ENCODE results near the gene RNF149.

GRCh38 chr2:101274142-101274541, 34.4 kb downstream of the RNF149 start:
- TF ChIP-seq, protein P1, sequence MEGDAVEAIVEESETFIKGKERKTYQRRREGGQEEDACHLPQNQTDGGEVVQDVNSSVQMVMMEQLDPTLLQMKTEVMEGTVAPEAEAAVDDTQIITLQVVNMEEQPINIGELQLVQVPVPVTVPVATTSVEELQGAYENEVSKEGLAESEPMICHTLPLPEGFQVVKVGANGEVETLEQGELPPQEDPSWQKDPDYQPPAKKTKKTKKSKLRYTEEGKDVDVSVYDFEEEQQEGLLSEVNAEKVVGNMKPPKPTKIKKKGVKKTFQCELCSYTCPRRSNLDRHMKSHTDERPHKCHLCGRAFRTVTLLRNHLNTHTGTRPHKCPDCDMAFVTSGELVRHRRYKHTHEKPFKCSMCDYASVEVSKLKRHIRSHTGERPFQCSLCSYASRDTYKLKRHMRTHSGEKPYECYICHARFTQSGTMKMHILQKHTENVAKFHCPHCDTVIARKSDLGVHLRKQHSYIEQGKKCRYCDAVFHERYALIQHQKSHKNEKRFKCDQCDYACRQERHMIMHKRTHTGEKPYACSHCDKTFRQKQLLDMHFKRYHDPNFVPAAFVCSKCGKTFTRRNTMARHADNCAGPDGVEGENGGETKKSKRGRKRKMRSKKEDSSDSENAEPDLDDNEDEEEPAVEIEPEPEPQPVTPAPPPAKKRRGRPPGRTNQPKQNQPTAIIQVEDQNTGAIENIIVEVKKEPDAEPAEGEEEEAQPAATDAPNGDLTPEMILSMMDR (IDR thresholded peaks at IDR 0.05 in 4 of 5, conservative IDR thresholded peaks at IDR 0.05 in 1 of 5) = no peak
- TF ChIP-seq POLR2A (IDR thresholded peaks at IDR 0.05) = no peak
